Measurements from ENCODE around the gene GTF2H4.

GTF2H4 gene

DNA sequence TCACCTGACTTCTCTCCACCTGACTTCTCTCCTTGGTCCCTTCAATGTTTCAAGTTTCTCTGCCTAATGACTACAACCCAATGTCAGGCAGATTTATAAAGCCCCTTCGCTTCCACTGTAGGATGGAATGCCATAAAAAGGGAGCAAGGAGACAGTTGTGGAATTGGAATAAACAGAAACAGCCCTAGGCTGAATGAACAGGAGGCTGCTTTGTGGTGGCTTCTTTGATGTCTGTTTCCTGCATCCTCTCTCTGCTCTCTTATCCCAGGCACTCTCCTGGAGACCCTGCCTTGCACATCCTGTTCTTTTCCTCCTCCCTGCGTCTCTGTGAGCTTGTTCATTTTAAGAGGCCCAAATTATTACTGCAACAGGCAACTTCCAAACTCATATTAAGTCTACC lies 49.7 kb downstream of the GTF2H4 start:
- peaks cover 5% of the 10 kb centered on the region for H3K4me1 Mint-ChIP-seq
- ATAC-seq (ENCODE audit: low read depth) (no peak), DNase-seq (ENCODE audit: low spot score in 2 of 2) (no peak)
- no peaks in the 10 kb centered on the region for H3K36me3 Mint-ChIP-seq
- no peaks in the 10 kb centered on the region for H3K9me3 Mint-ChIP-seq
- peaks cover 9% of the 10 kb centered on the region for H3K27me3 Mint-ChIP-seq
- H3K27ac Mint-ChIP-seq: no peak overlapping the region
- no peak overlapping the region for H3K4me3 Mint-ChIP-seq

DNA sequence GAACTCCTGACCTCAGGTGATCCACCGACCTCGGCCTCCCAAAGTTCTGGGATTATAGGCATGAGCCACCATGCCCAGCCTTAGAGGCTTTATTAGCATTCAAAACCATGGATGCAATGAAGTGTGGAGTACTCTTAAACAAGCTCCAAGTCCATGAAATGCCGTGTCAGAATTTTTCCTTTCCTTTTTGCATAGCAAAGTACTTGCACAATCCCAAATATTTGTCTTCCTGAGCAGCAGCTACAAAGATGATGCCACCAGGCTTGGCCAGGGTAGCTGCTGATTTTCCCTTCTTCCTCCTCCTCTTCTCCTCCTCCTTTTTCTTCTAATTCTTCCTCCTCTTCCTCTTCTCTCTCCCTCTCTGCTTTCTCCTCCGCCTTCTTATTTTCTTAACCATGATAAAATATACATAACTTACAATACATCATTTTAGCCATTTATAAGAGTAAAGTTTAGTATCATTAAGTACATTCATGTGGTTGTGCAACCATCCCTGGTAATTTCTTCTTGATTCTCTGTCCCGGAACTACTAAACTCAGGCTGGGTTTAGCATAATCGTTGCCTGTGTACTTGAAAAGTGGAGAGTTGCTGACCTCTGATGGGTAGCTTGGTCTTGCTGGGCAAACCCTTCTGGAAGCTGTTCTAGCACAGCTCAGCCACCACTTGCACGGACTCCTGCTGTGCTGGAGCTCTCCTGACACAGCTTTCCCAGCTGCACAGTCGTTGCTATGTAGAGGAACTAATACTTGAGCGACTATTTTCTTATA lies 53.1 kb downstream of the GTF2H4 start:
- Mint-ChIP-seq H3K27me3 (peaks cover 29% of the 10 kb centered on the region), H3K36me3 (no peaks in the 10 kb centered on the region), H3K27ac (no peak overlapping the region), H3K9me3 (no peaks in the 10 kb centered on the region), H3K4me1 (peaks cover 6% of the 10 kb centered on the region), H3K4me3 (no peak overlapping the region)
- no peak for DNase-seq (ENCODE audit: low spot score in 2 of 2)
- ATAC-seq (ENCODE audit: low read depth): no peak

DNA sequence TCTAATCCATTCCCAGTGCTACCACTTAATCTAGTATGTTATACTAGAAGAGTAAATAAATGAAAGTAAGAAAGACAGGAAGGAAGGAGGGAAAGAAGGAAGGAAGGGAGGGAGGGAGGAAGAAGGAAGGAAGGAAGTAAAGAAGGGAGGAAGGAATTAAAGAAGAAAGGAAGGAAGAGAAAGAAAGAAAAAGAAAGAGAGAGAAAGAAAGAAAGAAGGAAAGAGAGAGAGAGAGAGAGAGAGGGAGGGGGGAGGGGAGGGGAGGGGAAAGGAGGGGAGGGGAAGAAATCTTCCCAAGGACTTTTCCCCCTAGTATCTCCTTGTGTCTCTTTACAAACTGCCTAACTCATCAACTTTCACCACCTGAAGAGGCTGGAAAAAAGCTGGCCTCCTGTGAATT lies 54.7 kb downstream of the GTF2H4 start:
- DNase-seq (ENCODE audit: low spot score in 2 of 2) (no peak), ATAC-seq (ENCODE audit: low read depth) (no peak)
- Mint-ChIP-seq H3K27ac (no peak overlapping the region), H3K9me3 (no peaks in the 10 kb centered on the region), H3K4me1 (peaks cover 5% of the 10 kb centered on the region), H3K36me3 (no peaks in the 10 kb centered on the region), H3K4me3 (no peak overlapping the region), H3K27me3 (peaks cover 31% of the 10 kb centered on the region)

DNA sequence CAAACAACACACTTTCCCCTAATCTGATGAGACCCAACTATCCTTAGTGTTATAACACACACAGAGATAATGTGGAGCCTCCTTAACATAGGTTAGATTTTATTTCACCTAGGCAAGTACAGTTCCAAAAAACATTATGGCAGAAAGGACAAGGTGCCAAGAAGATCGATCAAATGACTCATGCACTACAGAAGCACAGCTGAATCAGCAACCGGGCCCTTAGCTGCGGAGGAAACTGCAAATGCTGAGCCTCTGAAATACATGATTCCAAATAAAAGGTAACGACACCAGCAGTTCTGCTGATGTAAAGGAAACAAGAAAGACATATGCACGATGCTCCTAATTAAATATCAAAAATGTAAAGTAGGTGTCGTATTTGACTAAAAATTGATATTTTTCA lies 55.6 kb downstream of the GTF2H4 start:
- peaks cover 31% of the 10 kb centered on the region for H3K27me3 Mint-ChIP-seq
- DNase-seq (ENCODE audit: low spot score in 2 of 2): no peak
- H3K36me3 Mint-ChIP-seq: no peaks in the 10 kb centered on the region
- H3K27ac Mint-ChIP-seq: no peak overlapping the region
- no peak for ATAC-seq (ENCODE audit: low read depth)
- H3K4me3 Mint-ChIP-seq: no peak overlapping the region
- no peaks in the 10 kb centered on the region for H3K9me3 Mint-ChIP-seq
- H3K4me1 Mint-ChIP-seq: peaks cover 5% of the 10 kb centered on the region
